Suprapubic skin (tissue), 4 donors: ENCODE data around the gene SHQ1.

ENCODE experiments used
- CTCF ChIP-seq, 2 donors: fragments of 200-600 bp in 1 of 2; fragments of 450-650 bp in 1 of 2; sonication (generic) in 1 of 2; IDR thresholded peaks; one replicate each; pipeline ENCODE4 v1.5.1; 2016 to 2019; ENCODE audit warnings: antibody characterized with exemption in 2 of 2, mild to moderate bottlenecking in 1 of 2, moderate library complexity in 1 of 2
- EP300 ChIP-seq: sonication (generic); formaldehyde crosslinking; IDR thresholded peaks from one replicate; pipeline ENCODE4 v1.6.1; 2017; ENCODE audit warnings: antibody characterized with exemption
- POLR2A ChIP-seq, 2 donors: fragments of 450-650 bp; IDR thresholded peaks; one replicate each; pipeline ENCODE4 v1.6.1; 2017; ENCODE audit warnings: antibody characterized with exemption in 2 of 2, mild to moderate bottlenecking in 2 of 2, moderate library complexity in 2 of 2
- POLR2AphosphoS5 ChIP-seq, 3 donors: sonication (generic); formaldehyde crosslinking; IDR thresholded peaks; one replicate each; pipeline ENCODE4 v1.6.1; 2017; ENCODE audit warnings: antibody characterized with exemption in 3 of 3

GRCh38 chr3:72721683-72722381 is 126.4 kb downstream of the SHQ1 start:
- no peak for TF ChIP-seq CTCF (IDR thresholded peaks at IDR 0.05)
- TF ChIP-seq POLR2A (IDR thresholded peaks at IDR 0.05) = no peak
- no peak for TF ChIP-seq EP300
- no peak for TF ChIP-seq POLR2AphosphoS5 (IDR thresholded peaks at IDR 0.05)
